ENCODE measurements around the gene ALG2. TPM values are rescaled to one million over a fixed set of nuclear protein-coding genes. Genes with fewer than 3 reads are reported as not detected.
A peak's percentile ranks its signal among the peaks of the same experiment; 100 is the strongest.

The ALG2 gene, protein sequence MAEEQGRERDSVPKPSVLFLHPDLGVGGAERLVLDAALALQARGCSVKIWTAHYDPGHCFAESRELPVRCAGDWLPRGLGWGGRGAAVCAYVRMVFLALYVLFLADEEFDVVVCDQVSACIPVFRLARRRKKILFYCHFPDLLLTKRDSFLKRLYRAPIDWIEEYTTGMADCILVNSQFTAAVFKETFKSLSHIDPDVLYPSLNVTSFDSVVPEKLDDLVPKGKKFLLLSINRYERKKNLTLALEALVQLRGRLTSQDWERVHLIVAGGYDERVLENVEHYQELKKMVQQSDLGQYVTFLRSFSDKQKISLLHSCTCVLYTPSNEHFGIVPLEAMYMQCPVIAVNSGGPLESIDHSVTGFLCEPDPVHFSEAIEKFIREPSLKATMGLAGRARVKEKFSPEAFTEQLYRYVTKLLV
- 10 to 100 TPM; 21.6 to 39.8 (median 22.8) TPM for polyA plus RNA-seq (ENCODE audit: low read depth in 6 of 6)

GRCh38 chr9:99221621-99222415 is at the start of gene ALG2, which contains the start of gene SEC61B:
TSS of gene ALG2 (minus strand) at chr9:99221942. CDS start at chr9:99221894, 48 bp downstream.
TSS of gene SEC61B (plus strand) at chr9:99222282. CDS start at chr9:99222364, 82 bp downstream.
- Mint-ChIP-seq H3K4me1 (peaks cover 54 to 77% (median 76%) of the 10 kb centered on the region in 3 donors), H3K27ac (peak within 1 kb of the TSS; percentile 100), H3K9me3 (no peaks in the 10 kb centered on the region), H3K36me3 (peaks cover 14 to 21% of the 10 kb centered on the region in 2 donors), H3K4me3 (peak within 1 kb of the TSS; percentile 97 to 100 (median 99)), H3K27me3 (no peaks in the 10 kb centered on the region)
- ATAC-seq (ENCODE audit: low read depth in 2 of 2) (peak; percentile 87 to 88), DNase-seq (peak; percentile 96)

GRCh38 chr9:99270491-99270890 is 48.7 kb upstream of the ALG2 start:
- Mint-ChIP-seq H3K27me3 (peaks cover 8 to 28% (median 8%) of the 10 kb centered on the region in 3 donors), H3K4me3 (no peak overlapping the region), H3K9me3 (no peaks in the 10 kb centered on the region), H3K4me1 (peaks cover 9 to 17% (median 9%) of the 10 kb centered on the region in 3 donors), H3K36me3 (no peaks in the 10 kb centered on the region), H3K27ac (peak overlapping the region in 1 of 6 donors; percentile 41)
- no peak for ATAC-seq (ENCODE audit: low read depth in 2 of 2)
- DNase-seq: no peak

- Mint-ChIP-seq H3K4me1 (peaks cover 9 to 17% (median 9%) of the 10 kb centered on the region in 3 donors), H3K36me3 (no peaks in the 10 kb centered on the region), H3K27ac (no peak overlapping the region), H3K4me3 (no peak overlapping the region), H3K9me3 (no peaks in the 10 kb centered on the region), H3K27me3 (peaks cover 8 to 28% (median 8%) of the 10 kb centered on the region in 3 donors)
- DNase-seq (no peak), ATAC-seq (ENCODE audit: low read depth in 2 of 2) (no peak)
These were observed 47.7 kb upstream of the ALG2 start for GRCh38 chr9:99269416-99269815.

- peak; percentile 63 for DNase-seq
- peaks cover 9 to 11% (median 9%) of the 10 kb centered on the region in 3 donors for H3K4me1 Mint-ChIP-seq
- H3K27me3 Mint-ChIP-seq: peaks cover 5 to 24% (median 8%) of the 10 kb centered on the region in 3 donors
- no peaks in the 10 kb centered on the region for H3K36me3 Mint-ChIP-seq
- peak; percentile 76 to 83 for ATAC-seq (ENCODE audit: low read depth in 2 of 2)
- peak overlapping the region in 2 of 8 donors; percentile 14 to 51 for H3K4me3 Mint-ChIP-seq
- H3K9me3 Mint-ChIP-seq: no peaks in the 10 kb centered on the region
- H3K27ac Mint-ChIP-seq: peak overlapping the region in 3 of 6 donors; percentile 13 to 89 (median 26)
These were observed 44.7 kb upstream of the ALG2 start for GRCh38 chr9:99266255-99267023.

DNA sequence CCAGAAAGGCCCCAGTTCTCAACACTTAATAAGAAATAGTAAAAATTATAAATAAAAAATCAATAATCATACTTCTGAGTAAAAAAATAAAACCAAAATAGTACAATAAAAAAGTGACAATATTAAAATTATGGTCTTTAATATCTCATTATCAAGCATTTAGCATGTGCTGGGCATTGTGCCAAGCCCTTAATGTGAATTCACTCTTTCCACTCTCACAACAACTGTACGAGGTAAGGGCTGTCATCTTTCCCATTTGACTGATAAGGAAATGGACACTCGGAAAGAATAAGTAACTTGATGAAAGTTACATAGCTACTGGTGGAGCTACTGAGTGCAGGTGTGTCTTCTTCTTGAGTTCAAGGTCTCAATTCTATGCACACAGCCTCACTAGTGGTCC is 43.9 kb upstream of the ALG2 start:
- Mint-ChIP-seq H3K9me3 (no peaks in the 10 kb centered on the region), H3K27ac (no peak overlapping the region), H3K4me1 (peaks cover 9 to 11% (median 9%) of the 10 kb centered on the region in 3 donors), H3K36me3 (peaks cover 0 to 4% of the 10 kb centered on the region in 2 donors), H3K27me3 (peaks cover 4 to 24% (median 8%) of the 10 kb centered on the region in 3 donors), H3K4me3 (no peak overlapping the region)
- ATAC-seq (ENCODE audit: low read depth in 2 of 2): no peak
- DNase-seq: no peak

DNA sequence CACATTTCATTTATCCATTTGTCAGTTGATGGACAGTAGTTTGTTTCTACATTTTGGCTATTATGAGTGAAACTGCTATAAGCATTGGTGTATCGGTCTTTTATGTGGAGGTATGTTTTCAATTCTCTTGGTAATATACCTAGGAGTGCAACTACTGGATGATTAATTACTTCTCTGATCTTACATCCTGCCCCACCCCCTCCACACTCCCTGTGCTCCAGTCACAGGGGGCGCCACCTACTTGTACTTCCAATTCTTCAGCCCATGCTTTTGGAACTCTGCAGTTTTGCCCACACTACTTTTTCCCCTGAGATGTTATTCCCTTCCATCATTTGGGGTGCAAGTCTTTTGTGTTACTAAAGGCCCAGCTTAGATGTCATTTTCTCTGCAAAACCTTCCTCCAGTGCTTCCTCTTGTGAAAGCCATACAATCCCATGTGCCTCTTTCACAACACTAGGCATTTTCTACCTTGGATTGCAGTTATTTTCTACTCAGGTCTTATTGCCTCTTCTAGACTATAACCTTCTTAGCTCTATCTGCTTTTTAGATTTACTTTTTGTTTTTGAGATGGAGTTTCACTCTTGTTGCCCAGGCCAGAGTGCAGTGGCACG is 42.4 kb upstream of the ALG2 start:
- peaks cover 0 to 5% of the 10 kb centered on the region in 2 donors for H3K36me3 Mint-ChIP-seq
- H3K9me3 Mint-ChIP-seq: no peaks in the 10 kb centered on the region
- no peak overlapping the region for H3K4me3 Mint-ChIP-seq
- peaks cover 13 to 18% (median 14%) of the 10 kb centered on the region in 3 donors for H3K4me1 Mint-ChIP-seq
- peaks cover 2 to 9% (median 8%) of the 10 kb centered on the region in 3 donors for H3K27me3 Mint-ChIP-seq
- DNase-seq (no peak), ATAC-seq (ENCODE audit: low read depth in 2 of 2) (no peak)
- no peak overlapping the region for H3K27ac Mint-ChIP-seq

- Mint-ChIP-seq H3K4me3 (no peak overlapping the region), H3K27ac (no peak overlapping the region), H3K9me3 (no peaks in the 10 kb centered on the region), H3K27me3 (peaks cover 0 to 9% (median 8%) of the 10 kb centered on the region in 3 donors), H3K36me3 (peaks cover 0 to 5% of the 10 kb centered on the region in 2 donors), H3K4me1 (peaks cover 13 to 20% (median 14%) of the 10 kb centered on the region in 3 donors)
- ATAC-seq (ENCODE audit: low read depth in 2 of 2) (peak in 1 of 2 donors; percentile 38), DNase-seq (no peak)
These were observed 41.2 kb upstream of the ALG2 start for GRCh38 chr9:99262949-99263418.

DNA sequence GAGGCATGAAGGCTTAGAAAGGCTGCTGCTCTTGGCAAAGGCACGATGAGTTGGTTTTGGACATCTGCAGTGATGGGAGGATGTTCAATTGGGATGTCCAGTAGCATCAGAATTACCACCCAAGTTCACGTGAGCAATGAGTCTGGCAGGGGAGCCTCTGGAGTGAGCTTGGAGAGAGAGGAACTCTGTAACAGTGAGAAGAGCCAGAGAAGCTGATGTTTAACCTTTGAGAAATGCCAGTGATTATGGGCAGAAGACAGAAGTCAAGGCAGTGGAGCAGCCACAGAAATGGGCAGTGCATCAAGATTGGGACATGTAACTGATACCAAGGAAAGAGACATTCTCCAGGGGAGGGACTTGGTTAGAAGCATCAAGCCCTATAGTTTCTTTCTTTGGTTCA is 40.2 kb upstream of the ALG2 start:
- H3K4me1 Mint-ChIP-seq: peaks cover 11 to 17% (median 12%) of the 10 kb centered on the region in 3 donors
- ATAC-seq (ENCODE audit: low read depth in 2 of 2): no peak
- peaks cover 0 to 5% of the 10 kb centered on the region in 2 donors for H3K36me3 Mint-ChIP-seq
- H3K27ac Mint-ChIP-seq: peak overlapping the region in 1 of 6 donors; percentile 73
- H3K9me3 Mint-ChIP-seq: no peaks in the 10 kb centered on the region
- no peak overlapping the region for H3K4me3 Mint-ChIP-seq
- DNase-seq: no peak
- peaks cover 0 to 9% (median 8%) of the 10 kb centered on the region in 3 donors for H3K27me3 Mint-ChIP-seq

DNA sequence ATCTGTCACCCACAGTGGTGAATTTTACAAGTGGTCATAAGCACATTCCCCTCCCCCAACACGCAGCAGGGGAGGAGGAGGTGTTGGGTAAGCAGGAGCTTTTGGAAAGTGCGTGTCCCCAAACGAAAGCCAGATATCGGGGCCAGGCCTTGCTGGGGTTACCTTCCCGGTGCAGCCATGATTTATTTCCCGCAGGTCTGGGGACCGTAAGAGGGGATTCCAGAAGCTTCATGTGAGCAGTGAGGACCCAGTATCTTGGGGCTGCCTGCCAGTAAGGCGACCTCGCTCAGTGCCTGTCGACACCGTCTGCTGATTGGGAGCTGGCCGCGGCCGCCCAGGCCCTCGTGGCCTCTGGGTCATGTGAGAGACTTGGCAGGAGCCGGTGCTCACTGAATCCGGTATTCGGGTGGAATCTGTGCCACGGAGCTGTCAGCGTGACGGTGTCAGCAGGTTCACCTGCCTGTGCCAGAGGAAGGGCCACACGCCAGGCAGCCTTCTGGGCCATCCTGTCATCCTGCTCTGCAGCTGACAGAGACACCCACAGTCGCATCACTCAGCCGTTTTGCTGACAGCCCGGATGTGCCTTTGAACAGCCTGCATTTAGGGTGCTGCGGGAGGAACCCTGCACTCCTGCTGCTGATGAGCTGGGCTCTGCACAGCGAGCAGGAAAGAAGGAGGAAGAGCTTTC is 37.6 kb upstream of the ALG2 start:
- peaks cover 5 to 9% (median 7%) of the 10 kb centered on the region in 3 donors for H3K4me1 Mint-ChIP-seq
- ATAC-seq (ENCODE audit: low read depth in 2 of 2) (peak; percentile 77 to 91), DNase-seq (peak; percentile 32)
- H3K27ac Mint-ChIP-seq: peak overlapping the region in 3 of 6 donors; percentile 67 to 86 (median 75)
- no peaks in the 10 kb centered on the region for H3K9me3 Mint-ChIP-seq
- peaks cover 0 to 4% (median 3%) of the 10 kb centered on the region in 3 donors for H3K27me3 Mint-ChIP-seq
- H3K36me3 Mint-ChIP-seq: peaks cover 0 to 5% of the 10 kb centered on the region in 2 donors
- peak overlapping the region in 7 of 8 donors; percentile 10 to 77 (median 61) for H3K4me3 Mint-ChIP-seq

DNA sequence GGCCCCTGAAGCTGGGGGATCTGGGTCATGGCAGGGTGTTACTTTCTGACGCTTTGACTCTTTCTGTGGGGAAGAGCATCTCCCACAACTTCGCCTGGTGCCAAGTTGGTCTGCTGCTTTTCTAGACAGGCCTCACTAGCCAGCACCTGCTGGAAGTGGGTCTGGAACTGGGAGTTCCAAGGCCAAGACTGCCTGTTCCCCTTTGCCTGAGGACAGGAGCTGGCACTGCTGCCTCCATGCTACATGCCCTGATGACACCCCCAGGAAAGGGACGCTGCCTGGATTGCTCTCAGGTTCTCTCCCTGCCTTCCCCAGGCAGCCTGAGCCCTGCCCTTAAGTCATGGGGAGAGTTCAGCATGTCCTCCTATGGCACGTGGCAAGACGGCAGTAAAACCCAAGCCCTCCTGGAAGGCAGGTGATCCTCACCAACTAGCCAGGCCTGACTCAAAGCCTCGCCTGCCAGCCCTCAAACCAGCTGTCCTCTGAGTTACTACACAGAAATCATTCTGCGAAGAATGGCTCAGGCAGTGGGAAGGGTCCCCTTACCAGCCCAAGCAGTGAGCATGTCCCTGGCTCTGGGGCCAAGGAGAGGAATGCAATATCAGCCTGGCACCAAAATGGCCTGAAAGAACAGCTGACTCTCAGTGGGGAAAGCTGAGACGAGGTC is 36.1 kb upstream of the ALG2 start:
- peaks cover 16 to 22% (median 21%) of the 10 kb centered on the region in 3 donors for H3K4me1 Mint-ChIP-seq
- H3K9me3 Mint-ChIP-seq: peaks cover 0 to 1% (median 0%) of the 10 kb centered on the region in 7 donors
- H3K27me3 Mint-ChIP-seq: peaks cover 0 to 4% (median 3%) of the 10 kb centered on the region in 3 donors
- H3K4me3 Mint-ChIP-seq: no peak overlapping the region
- peaks cover 0 to 5% of the 10 kb centered on the region in 2 donors for H3K36me3 Mint-ChIP-seq
- H3K27ac Mint-ChIP-seq: peak overlapping the region in 1 of 6 donors; percentile 36
- ATAC-seq (ENCODE audit: low read depth in 2 of 2) (no peak), DNase-seq (no peak)

GRCh38 chr9:99255651-99256050 is 33.9 kb upstream of the ALG2 start:
- DNase-seq (no peak), ATAC-seq (ENCODE audit: low read depth in 2 of 2) (no peak)
- peaks cover 17 to 22% (median 21%) of the 10 kb centered on the region in 3 donors for H3K4me1 Mint-ChIP-seq
- peak overlapping the region in 1 of 6 donors; percentile 65 for H3K27ac Mint-ChIP-seq
- H3K27me3 Mint-ChIP-seq: peaks cover 0 to 3% (median 0%) of the 10 kb centered on the region in 3 donors
- H3K9me3 Mint-ChIP-seq: peaks cover 0 to 2% (median 0%) of the 10 kb centered on the region in 7 donors
- H3K4me3 Mint-ChIP-seq: peak overlapping the region in 1 of 8 donors; percentile 3
- H3K36me3 Mint-ChIP-seq: peaks cover 0 to under 1% of the 10 kb centered on the region in 2 donors

Measured in naive B cell (primary cell).